ENCODE measurements around the gene KCNIP2. TPM values are rescaled to one million over a fixed set of nuclear protein-coding genes. Genes with fewer than 3 reads are reported as not detected.
A peak's percentile ranks its signal among the peaks of the same experiment; 100 is the strongest.

The KCNIP2 gene
- total and polyA plus RNA-seq, 2 donors (not counting 3 experiments of a cell fraction or from before 2014, with no cell fraction given), result 0.36 to 2.2 TPM

- FAIRE-seq (peak; percentile 21), DNase-seq (ENCODE audit: low read depth, low spot score) (no peak)
- Histone ChIP-seq H3K4me3 (replicated peaks in 1 of 3; ENCODE audit: insufficient read depth in 1 of 3, low read depth in 1 of 3, low read length in 3 of 3) (no peak overlapping the region), H3K79me2 (ENCODE audit: control insufficient read depth, insufficient read depth, low read length) (no peaks in the 10 kb centered on the region), H3K27me3 (ENCODE audit: control insufficient read depth in 2 of 2, insufficient read depth in 2 of 2, low read length in 2 of 2) (no peaks in the 10 kb centered on the region), H3K4me2 (ENCODE audit: insufficient read depth, low read length) (no peak overlapping the region), H3K36me3 (ENCODE audit: control insufficient read depth in 2 of 2, extremely low read depth in 1 of 2, insufficient read depth in 2 of 2, low read length in 2 of 2) (no peaks in the 10 kb centered on the region), H3K27ac (ENCODE audit: insufficient read depth, low read depth, low read length) (no peak overlapping the region), H2AFZ (ENCODE audit: low read depth, low read length) (no peak overlapping the region), H3K9me1 (replicated peaks; ENCODE audit: control insufficient read depth, extremely low read depth, insufficient read depth, low read length) (no peaks in the 10 kb centered on the region), H4K20me1 (replicated peaks; ENCODE audit: control insufficient read depth, extremely low read depth, insufficient read depth, low read length) (no peaks in the 10 kb centered on the region), H3K9me3 (replicated peaks; ENCODE audit: control insufficient read depth, insufficient read depth, low read length) (no peaks in the 10 kb centered on the region), H3K9ac (replicated peaks; ENCODE audit: extremely low read depth, insufficient read depth, low read length) (no peak overlapping the region), H3K4me1 (ENCODE audit: control insufficient read depth, extremely low read depth, insufficient read depth, low read length) (peaks cover 12% of the 10 kb centered on the region)
- no peak for TF ChIP-seq GATA2 (IDR thresholded peaks at IDR 0.05; ENCODE audit: insufficient read depth, insufficient read length, low read depth, low read length)
- TF ChIP-seq, protein P1, sequence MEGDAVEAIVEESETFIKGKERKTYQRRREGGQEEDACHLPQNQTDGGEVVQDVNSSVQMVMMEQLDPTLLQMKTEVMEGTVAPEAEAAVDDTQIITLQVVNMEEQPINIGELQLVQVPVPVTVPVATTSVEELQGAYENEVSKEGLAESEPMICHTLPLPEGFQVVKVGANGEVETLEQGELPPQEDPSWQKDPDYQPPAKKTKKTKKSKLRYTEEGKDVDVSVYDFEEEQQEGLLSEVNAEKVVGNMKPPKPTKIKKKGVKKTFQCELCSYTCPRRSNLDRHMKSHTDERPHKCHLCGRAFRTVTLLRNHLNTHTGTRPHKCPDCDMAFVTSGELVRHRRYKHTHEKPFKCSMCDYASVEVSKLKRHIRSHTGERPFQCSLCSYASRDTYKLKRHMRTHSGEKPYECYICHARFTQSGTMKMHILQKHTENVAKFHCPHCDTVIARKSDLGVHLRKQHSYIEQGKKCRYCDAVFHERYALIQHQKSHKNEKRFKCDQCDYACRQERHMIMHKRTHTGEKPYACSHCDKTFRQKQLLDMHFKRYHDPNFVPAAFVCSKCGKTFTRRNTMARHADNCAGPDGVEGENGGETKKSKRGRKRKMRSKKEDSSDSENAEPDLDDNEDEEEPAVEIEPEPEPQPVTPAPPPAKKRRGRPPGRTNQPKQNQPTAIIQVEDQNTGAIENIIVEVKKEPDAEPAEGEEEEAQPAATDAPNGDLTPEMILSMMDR (IDR thresholded peaks at IDR 0.05; ENCODE audit: extremely low read depth in 1 of 2, insufficient read depth in 1 of 2, low read depth in 1 of 2, low read length in 2 of 2), result no peak
- TF ChIP-seq JUN (IDR thresholded peaks at IDR 0.05; ENCODE audit: borderline replicate concordance, insufficient read depth, insufficient read length, low read depth), result no peak
- TF ChIP-seq MAX (IDR thresholded peaks at IDR 0.05; ENCODE audit: insufficient read depth, insufficient read length), result no peak
- TF ChIP-seq MYC (IDR thresholded peaks at IDR 0.05; ENCODE audit: low read depth, low read length), result no peak
- no peak for TF ChIP-seq EZH2 (IDR thresholded peaks at IDR 0.05; ENCODE audit: borderline replicate concordance, low read depth, low read length, severe bottlenecking)
- ChIA-PET CTCF (interaction anchor here (0.7 to 5.9 kb wide), 11 partner anchors 9 to 215 kb away, joined by 3 to 43 read pairs (median 6); partner anchors contain the start of gene KCNIP2), POLR2A (no interaction called here)
- BruUV-seq (replicated peaks), result no TSS peak
- dilution Hi-C loops (cut with MboI; ENCODE audit: extremely low pct_ligation_motif_present, low sequenced_read_pairs), result no loop called here
- intact Hi-C loops (cut with micrococcal nuclease), result no loop called here
These were observed 14.3 kb upstream of the KCNIP2 start for GRCh38 chr10:101857802-101858476.

All from endothelial cell of umbilical vein (primary cell).